NB4 (cell line): ENCODE results near the gene BTG4.

Experiments
- POLR2A ChIP-seq: IDR thresholded peaks from 2 replicates; pipeline ENCODE4 v1.6.1; 2011; ENCODE audit warnings: mild to moderate bottlenecking; ENCODE audit not compliant: insufficient read length; ENCODE audit errors: extremely low read depth
- TF ChIP-seq, protein P1 (sequence below): IDR thresholded peaks from one replicate; pipeline ENCODE4 v1.5.1; 2012; ENCODE audit warnings: low read depth, low read length
- TF ChIP-seq, protein P2 (sequence below): IDR thresholded peaks from 2 replicates; pipeline ENCODE4 v1.6.1; 2011; ENCODE audit warnings: low read depth, low read length

DNA sequence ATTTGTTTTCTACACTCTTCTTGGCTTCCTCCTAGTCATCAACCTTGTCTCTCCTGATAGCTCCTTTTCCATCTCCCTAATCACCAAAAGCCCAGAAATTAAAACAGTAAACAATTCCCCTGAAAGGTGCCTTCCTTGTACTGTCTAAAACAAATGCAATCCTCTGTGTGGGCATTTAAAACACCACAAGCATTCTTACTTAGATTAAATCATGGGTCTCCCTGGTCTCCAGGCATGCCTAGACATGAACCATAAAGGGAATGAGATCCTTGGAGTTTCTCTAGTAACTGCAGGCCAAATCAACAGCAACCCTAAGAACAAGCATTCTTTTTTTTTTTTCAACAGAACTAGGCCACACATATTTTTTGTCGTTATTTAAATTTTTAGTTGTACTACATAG is 1.9 kb downstream of the BTG4 start:
- TF ChIP-seq POLR2A = no peak
- TF ChIP-seq, protein P1, sequence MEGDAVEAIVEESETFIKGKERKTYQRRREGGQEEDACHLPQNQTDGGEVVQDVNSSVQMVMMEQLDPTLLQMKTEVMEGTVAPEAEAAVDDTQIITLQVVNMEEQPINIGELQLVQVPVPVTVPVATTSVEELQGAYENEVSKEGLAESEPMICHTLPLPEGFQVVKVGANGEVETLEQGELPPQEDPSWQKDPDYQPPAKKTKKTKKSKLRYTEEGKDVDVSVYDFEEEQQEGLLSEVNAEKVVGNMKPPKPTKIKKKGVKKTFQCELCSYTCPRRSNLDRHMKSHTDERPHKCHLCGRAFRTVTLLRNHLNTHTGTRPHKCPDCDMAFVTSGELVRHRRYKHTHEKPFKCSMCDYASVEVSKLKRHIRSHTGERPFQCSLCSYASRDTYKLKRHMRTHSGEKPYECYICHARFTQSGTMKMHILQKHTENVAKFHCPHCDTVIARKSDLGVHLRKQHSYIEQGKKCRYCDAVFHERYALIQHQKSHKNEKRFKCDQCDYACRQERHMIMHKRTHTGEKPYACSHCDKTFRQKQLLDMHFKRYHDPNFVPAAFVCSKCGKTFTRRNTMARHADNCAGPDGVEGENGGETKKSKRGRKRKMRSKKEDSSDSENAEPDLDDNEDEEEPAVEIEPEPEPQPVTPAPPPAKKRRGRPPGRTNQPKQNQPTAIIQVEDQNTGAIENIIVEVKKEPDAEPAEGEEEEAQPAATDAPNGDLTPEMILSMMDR = no peak
- TF ChIP-seq, protein P2, sequence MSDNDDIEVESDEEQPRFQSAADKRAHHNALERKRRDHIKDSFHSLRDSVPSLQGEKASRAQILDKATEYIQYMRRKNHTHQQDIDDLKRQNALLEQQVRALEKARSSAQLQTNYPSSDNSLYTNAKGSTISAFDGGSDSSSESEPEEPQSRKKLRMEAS = no peak
